Measurements from ENCODE around the gene CTNND2. TPM values are rescaled to one million over a fixed set of nuclear protein-coding genes. Genes with fewer than 3 reads are reported as not detected.

The CTNND2 gene
- total RNA-seq, 1 experiment from 2014 or later, result 7.0 TPM

DNA sequence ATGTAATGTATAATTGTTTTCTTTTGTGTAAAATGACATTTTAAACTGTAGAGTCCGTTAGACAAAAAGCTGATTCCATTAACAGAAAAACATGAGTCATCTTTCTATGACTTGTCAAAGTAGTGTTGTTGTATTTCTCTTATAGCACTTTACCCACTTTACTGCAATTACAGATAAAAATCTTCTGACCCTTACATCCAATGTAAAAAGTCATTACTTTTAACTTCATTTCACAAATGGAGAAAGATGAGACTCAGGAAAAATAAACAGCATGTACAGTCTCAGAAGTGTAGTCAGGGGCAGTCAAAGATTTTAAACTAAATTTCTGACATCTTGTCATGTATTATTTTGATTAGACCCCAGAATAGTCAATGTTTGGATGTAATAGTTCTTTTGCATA lies 146.6 kb downstream of the CTNND2 start:
- no peak overlapping the region for H2BK12ac ChIP-seq (ENCODE audit: insufficient read length, low read depth, low read length)
- H3K23me2 ChIP-seq (ENCODE audit: insufficient read length, low read depth, low read length, poor library complexity, severe bottlenecking), result no peaks in the 10 kb centered on the region
- no peak overlapping the region for H3T11ph ChIP-seq (ENCODE audit: low read length)
- TF ChIP-seq, protein P1, sequence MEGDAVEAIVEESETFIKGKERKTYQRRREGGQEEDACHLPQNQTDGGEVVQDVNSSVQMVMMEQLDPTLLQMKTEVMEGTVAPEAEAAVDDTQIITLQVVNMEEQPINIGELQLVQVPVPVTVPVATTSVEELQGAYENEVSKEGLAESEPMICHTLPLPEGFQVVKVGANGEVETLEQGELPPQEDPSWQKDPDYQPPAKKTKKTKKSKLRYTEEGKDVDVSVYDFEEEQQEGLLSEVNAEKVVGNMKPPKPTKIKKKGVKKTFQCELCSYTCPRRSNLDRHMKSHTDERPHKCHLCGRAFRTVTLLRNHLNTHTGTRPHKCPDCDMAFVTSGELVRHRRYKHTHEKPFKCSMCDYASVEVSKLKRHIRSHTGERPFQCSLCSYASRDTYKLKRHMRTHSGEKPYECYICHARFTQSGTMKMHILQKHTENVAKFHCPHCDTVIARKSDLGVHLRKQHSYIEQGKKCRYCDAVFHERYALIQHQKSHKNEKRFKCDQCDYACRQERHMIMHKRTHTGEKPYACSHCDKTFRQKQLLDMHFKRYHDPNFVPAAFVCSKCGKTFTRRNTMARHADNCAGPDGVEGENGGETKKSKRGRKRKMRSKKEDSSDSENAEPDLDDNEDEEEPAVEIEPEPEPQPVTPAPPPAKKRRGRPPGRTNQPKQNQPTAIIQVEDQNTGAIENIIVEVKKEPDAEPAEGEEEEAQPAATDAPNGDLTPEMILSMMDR (conservative IDR thresholded peaks at IDR 0.05), result no peak
- H4K8ac ChIP-seq (replicated peaks; ENCODE audit: insufficient read length, low read depth, low read length), result no peak overlapping the region
- no peak overlapping the region for H4K91ac ChIP-seq (ENCODE audit: insufficient read length, low read depth, low read length)
- no peaks in the 10 kb centered on the region for H3K27me3 ChIP-seq (ENCODE audit: insufficient read depth, low read length)
- Mint-ChIP-seq H3K4me3 (no peak overlapping the region), H3K36me3 (ENCODE audit: insufficient read depth in 1 of 3, low read depth in 3 of 3) (no peaks in the 10 kb centered on the region), H3K27ac (no peak overlapping the region), H3K9me3 (no peaks in the 10 kb centered on the region), H3K4me1 (no peaks in the 10 kb centered on the region), H3K27me3 (ENCODE audit: low read depth) (no peaks in the 10 kb centered on the region)
- H2BK120ac ChIP-seq (ENCODE audit: low read depth, low read length, poor library complexity, severe bottlenecking), result no peak overlapping the region
- no CpG with 5 or more reads among the region's 1 CpG for WGBS (ENCODE audit: extremely low coverage, insufficient read length, low lambda C conversion rate)
- H3K9me3 ChIP-seq (ENCODE audit: control insufficient read depth, low read depth, low read length), result no peaks in the 10 kb centered on the region
- no peak overlapping the region for H3K27ac ChIP-seq (ENCODE audit: insufficient read length, low read depth, low read length)
- DNase-seq, result no peak
- no peak overlapping the region for H3K56ac ChIP-seq (ENCODE audit: insufficient read length, low read depth, low read length)
- H2BK5ac ChIP-seq (ENCODE audit: insufficient read length, low read length), result no peak overlapping the region
- no peak overlapping the region for H3K9ac ChIP-seq (ENCODE audit: extremely low read depth, insufficient read length, low read length)
- H3K18ac ChIP-seq (ENCODE audit: insufficient read length, low read depth, low read length), result no peak overlapping the region
- H2BK15ac ChIP-seq (ENCODE audit: low read depth, low read length), result no peak overlapping the region
- no peak overlapping the region for H3K4me2 ChIP-seq (ENCODE audit: insufficient read depth, insufficient read length, low read length)
- H3K14ac ChIP-seq (ENCODE audit: insufficient read depth, low read length), result no peak overlapping the region
- no peaks in the 10 kb centered on the region for H3K79me1 ChIP-seq (ENCODE audit: insufficient read depth, low read depth, low read length, poor library complexity, severe bottlenecking)
- H2BK20ac ChIP-seq (ENCODE audit: low read depth, low read length, poor library complexity, severe bottlenecking), result no peak overlapping the region
- no peaks in the 10 kb centered on the region for H3K4me1 ChIP-seq (ENCODE audit: insufficient read depth, low read length)
- no peak overlapping the region for H2AFZ ChIP-seq (ENCODE audit: low read length)
- no peak overlapping the region for H3K4ac ChIP-seq (ENCODE audit: low read depth, low read length)
- H4K5ac ChIP-seq (ENCODE audit: insufficient read length, low read depth, low read length), result no peak overlapping the region
- H3K23ac ChIP-seq (ENCODE audit: insufficient read length, low read depth, low read length), result no peak overlapping the region
- H4K20me1 ChIP-seq (ENCODE audit: control insufficient read depth, insufficient read depth, insufficient read length), result no peaks in the 10 kb centered on the region
- no peaks in the 10 kb centered on the region for H3K79me2 ChIP-seq (ENCODE audit: insufficient read depth, low read length)
- H2AK5ac ChIP-seq (ENCODE audit: insufficient read length, low read length), result no peak overlapping the region
